Astrocyte of the cerebellum (primary cell): ENCODE results near the gene KMT2C.
"Not testable (repeated sequence)": the region's sequence is repeated elsewhere in the genome, so short reads cannot be mapped to it uniquely, and the experiment has no call there.

Experiments
- DNase-seq: peaks from one replicate; pipeline ENCODE4 v3.0.0-alpha.2; 2011; ENCODE audit warnings: low read depth
- H3K4me3 ChIP-seq: 2 replicates; pipeline ENCODE4 v1.5.1; 2011; ENCODE audit warnings: mild to moderate bottlenecking, low read depth, low read length, moderate library complexity
- in situ Hi-C: cut with HindIII; loops from 2 replicates; pipeline ENCODE4 v1.10.0; 2017; ENCODE audit warnings: low sequenced_read_pairs
- TF ChIP-seq, protein P1 (sequence below): IDR thresholded peaks from 2 replicates; pipeline ENCODE4 v1.5.1; 2012; ENCODE audit warnings: low read length, low read depth, moderate library complexity, mild to moderate bottlenecking; ENCODE audit errors: missing control alignments

Gene KMT2C

DNA sequence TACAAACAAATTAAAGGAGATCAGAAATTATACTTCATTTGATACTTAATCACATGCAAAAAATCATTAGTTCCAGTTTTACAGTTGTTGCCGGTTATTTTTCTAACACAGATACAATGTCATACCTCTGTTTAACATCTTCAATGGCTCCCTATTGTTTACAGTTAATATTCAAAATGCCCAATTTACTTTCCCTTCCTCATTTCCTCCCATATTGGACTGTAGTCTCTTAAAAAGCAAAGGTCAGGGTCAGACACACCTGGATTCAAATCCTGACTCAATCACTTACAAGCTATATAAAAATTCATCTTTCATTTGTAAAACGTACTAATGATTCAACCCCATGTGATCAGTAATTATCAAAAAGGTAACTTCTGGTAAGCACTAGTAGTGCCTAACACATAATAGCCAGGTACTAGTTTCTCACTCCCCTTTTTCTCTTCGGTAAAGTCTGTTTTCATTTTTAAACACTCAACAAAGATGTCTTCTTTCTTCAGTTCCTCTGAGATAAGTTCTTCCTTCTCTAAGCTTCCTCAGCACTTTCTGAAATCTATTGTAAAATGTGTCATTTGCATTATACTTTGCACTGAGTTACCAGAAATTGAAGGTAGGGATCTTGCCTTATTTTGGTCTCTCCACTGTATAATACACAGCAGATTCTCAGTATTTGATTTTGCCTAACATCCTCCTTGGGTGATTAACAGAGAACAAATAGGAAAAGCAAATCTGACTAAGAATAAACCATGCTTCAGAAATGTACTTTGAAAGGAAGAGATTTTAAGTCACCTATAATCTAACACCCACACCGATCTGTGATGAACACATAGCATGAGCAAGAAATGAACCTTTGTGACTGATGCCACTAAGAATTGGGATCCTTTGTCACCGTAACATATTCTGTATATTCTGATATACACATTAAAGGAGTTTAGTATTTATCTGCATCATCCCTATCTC, 16.1 kb downstream of the KMT2C start:
- H3K4me3 ChIP-seq: no peak overlapping the region
- TF ChIP-seq, protein P1, sequence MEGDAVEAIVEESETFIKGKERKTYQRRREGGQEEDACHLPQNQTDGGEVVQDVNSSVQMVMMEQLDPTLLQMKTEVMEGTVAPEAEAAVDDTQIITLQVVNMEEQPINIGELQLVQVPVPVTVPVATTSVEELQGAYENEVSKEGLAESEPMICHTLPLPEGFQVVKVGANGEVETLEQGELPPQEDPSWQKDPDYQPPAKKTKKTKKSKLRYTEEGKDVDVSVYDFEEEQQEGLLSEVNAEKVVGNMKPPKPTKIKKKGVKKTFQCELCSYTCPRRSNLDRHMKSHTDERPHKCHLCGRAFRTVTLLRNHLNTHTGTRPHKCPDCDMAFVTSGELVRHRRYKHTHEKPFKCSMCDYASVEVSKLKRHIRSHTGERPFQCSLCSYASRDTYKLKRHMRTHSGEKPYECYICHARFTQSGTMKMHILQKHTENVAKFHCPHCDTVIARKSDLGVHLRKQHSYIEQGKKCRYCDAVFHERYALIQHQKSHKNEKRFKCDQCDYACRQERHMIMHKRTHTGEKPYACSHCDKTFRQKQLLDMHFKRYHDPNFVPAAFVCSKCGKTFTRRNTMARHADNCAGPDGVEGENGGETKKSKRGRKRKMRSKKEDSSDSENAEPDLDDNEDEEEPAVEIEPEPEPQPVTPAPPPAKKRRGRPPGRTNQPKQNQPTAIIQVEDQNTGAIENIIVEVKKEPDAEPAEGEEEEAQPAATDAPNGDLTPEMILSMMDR: no peak
- in situ Hi-C loops: no loop called here
- DNase-seq: no peak

- H3K4me3 ChIP-seq: no peak overlapping the region
- TF ChIP-seq, protein P1: no peak
- in situ Hi-C loops: no loop called here
- no peak for DNase-seq
These were observed 21.0 kb downstream of the KMT2C start for GRCh38 chr7:152414779-152415178.

DNA sequence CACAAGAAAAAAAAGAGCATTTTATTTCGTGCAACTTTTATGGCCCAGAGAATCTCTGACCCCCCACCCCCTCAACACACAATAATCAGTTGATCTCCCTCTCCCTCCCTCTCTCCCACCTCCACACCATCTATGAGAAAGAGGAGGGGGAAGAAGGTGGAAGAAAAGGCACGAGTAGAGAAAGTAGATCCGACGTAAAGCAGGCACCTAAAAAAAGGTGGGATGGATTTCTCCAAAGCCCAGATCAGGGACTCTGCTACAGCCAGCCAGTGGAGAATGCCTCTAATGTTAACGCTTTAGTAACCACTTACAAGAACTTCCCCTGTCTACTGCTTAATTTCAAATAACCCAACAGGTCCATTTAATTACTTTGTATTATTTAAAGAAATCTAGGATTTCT, 24.4 kb downstream of the KMT2C start:
- H3K4me3 ChIP-seq: no peak overlapping the region
- in situ Hi-C loops: no loop called here
- DNase-seq: no peak
- TF ChIP-seq, protein P1: no peak

GRCh38 chr7:152406491-152406890, 29.3 kb downstream of the KMT2C start:
- in situ Hi-C loops: no loop called here
- no peak overlapping the region for H3K4me3 ChIP-seq
- TF ChIP-seq, protein P1: no peak
- DNase-seq: no peak

DNA sequence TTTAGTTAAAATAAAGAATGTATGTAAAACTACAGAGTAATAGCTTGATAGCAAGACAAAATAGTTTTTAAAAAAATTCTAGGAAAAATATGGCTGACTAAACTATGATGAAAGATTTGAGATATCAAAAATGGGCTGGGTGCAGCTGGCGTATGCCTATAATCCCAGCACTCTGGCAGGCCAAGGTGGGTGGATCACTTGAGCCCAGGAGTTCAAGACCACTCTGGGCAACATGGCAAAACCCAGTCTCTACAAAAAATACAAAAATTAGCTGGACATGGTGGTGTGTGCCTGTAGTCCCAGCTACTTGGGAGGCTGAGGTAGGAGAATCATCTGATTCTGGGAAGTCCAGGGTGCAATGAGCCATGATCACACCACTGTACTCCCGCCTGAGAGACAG, 29.8 kb downstream of the KMT2C start:
- DNase-seq, H3K4me3 ChIP-seq, in situ Hi-C loops: not testable (repeated sequence)

DNA sequence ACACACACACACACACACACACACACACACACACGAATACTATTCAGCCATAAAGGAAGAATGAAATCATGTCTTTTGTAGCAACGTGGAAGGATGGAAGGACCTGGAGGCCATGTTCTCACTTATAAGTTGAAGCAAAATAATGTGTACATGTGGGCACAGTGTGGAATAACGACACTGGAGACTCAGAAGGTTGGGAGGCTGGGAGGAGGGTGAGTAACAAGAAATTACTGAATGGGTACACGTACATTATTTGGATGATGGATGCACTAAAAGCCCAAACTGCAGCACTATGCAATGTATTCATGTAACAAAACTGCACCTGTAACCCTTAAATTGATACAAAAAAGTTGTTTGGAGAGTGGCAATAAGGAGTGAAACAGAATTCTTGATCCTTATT, 32.1 kb downstream of the KMT2C start:
- in situ Hi-C loops: no loop called here
- TF ChIP-seq, protein P1: no peak
- no peak overlapping the region for H3K4me3 ChIP-seq
- DNase-seq: no peak
